SK-N-SH treated with all-trans-retinoic acid at 6 μM for 48 hours (cell line): Measurements from ENCODE around the gene BMP8B.

Source experiments
- ATAC-seq: fragments of 200-7000 bp; cut with Tn5 transposase; 3 replicates; pipeline ENCODE4 v1.9.1; 2020; ENCODE audit warnings: mild to moderate bottlenecking, moderate library complexity
- BACH2 ChIP-seq: fragments of 250-450 bp; sonication (Bioruptor Pico); IDR thresholded peaks from 2 replicates; pipeline ENCODE4 v1.9.0; 2021; ENCODE audit warnings: mild to moderate bottlenecking, borderline replicate concordance
- CSDC2 ChIP-seq: fragments of 250-450 bp; sonication (Bioruptor Pico); IDR thresholded peaks from 2 replicates; pipeline ENCODE4 v1.5.0; 2020; ENCODE audit warnings: mild to moderate bottlenecking, moderate library complexity
- ESRRG ChIP-seq: fragments of 250-450 bp; sonication (Bioruptor Pico); IDR thresholded peaks from 2 replicates; pipeline ENCODE4 v1.6.1; 2021; ENCODE audit warnings: mild to moderate bottlenecking
- GLIS3 ChIP-seq: fragments of 250-450 bp; sonication (Bioruptor Pico); IDR thresholded peaks from 2 replicates; pipeline ENCODE4 v1.5.0; 2020; ENCODE audit warnings: mild to moderate bottlenecking, moderate library complexity
- ISL1 ChIP-seq: fragments of 250-450 bp; sonication (Bioruptor Pico); IDR thresholded peaks from 2 replicates; pipeline ENCODE4 v2.1.2; 2022; ENCODE audit warnings: mild to moderate bottlenecking, moderate library complexity
- OSR1 ChIP-seq: fragments of 250-450 bp; sonication (Bioruptor Pico); IDR thresholded peaks from 2 replicates; pipeline ENCODE4 v1.8.0; 2022; ENCODE audit warnings: moderate library complexity, mild to moderate bottlenecking, inconsistent platforms
- PPARA ChIP-seq: fragments of 250-450 bp; sonication (Bioruptor Pico); IDR thresholded peaks from 2 replicates; pipeline ENCODE4 v1.5.0; 2020; ENCODE audit warnings: mild to moderate bottlenecking, borderline replicate concordance
- RARB ChIP-seq: fragments of 250-450 bp; sonication (Bioruptor Pico); IDR thresholded peaks from 2 replicates; pipeline ENCODE4 v1.8.0; 2021; ENCODE audit warnings: mild to moderate bottlenecking, moderate library complexity
- SNAI2 ChIP-seq: fragments of 250-450 bp; sonication (Bioruptor Pico); IDR thresholded peaks from 2 replicates; pipeline ENCODE4 v1.5.0; 2020; ENCODE audit warnings: mild to moderate bottlenecking, moderate library complexity
- TCF4 ChIP-seq: fragments of 250-450 bp; sonication (Bioruptor Pico); IDR thresholded peaks from 2 replicates; pipeline ENCODE4 v1.8.0; 2021; ENCODE audit warnings: mild to moderate bottlenecking, moderate library complexity, borderline replicate concordance
- ZC3H10 ChIP-seq: fragments of 250-450 bp; sonication (Bioruptor Pico); IDR thresholded peaks from 2 replicates; pipeline ENCODE4 v1.5.1; 2021; ENCODE audit warnings: mild to moderate bottlenecking, moderate library complexity
- ZFP3 ChIP-seq: fragments of 250-450 bp; sonication (Bioruptor Pico); IDR thresholded peaks from 2 replicates; pipeline ENCODE4 v1.5.0; 2020; ENCODE audit warnings: mild to moderate bottlenecking, moderate library complexity
- ZFP30 ChIP-seq: fragments of 450-650 bp; formaldehyde crosslinking; IDR thresholded peaks from 2 replicates; pipeline ENCODE4 v1.5.0; 2022; ENCODE audit warnings: mild to moderate bottlenecking, moderate library complexity
- ZNF565 ChIP-seq: fragments of 450-650 bp; formaldehyde crosslinking; conservative IDR thresholded peaks from 2 replicates; pipeline ENCODE4 v1.5.0; 2020; ENCODE audit warnings: low read depth, mild to moderate bottlenecking, moderate library complexity
- ZNF70 ChIP-seq: fragments of 450-650 bp; formaldehyde crosslinking; IDR thresholded peaks from 2 replicates; pipeline ENCODE4 v1.5.0; 2020; ENCODE audit warnings: mild to moderate bottlenecking, moderate library complexity
- TF ChIP-seq, protein P1 (sequence below): fragments of 250-450 bp; sonication (Bioruptor Pico); IDR thresholded peaks from 2 replicates; pipeline ENCODE4 v1.5.0; 2020; ENCODE audit warnings: mild to moderate bottlenecking, moderate library complexity

Gene BMP8B

GRCh38 chr1:39835110-39835509, 46.4 kb upstream of the BMP8B start (continued):
- TF ChIP-seq, protein P1, sequence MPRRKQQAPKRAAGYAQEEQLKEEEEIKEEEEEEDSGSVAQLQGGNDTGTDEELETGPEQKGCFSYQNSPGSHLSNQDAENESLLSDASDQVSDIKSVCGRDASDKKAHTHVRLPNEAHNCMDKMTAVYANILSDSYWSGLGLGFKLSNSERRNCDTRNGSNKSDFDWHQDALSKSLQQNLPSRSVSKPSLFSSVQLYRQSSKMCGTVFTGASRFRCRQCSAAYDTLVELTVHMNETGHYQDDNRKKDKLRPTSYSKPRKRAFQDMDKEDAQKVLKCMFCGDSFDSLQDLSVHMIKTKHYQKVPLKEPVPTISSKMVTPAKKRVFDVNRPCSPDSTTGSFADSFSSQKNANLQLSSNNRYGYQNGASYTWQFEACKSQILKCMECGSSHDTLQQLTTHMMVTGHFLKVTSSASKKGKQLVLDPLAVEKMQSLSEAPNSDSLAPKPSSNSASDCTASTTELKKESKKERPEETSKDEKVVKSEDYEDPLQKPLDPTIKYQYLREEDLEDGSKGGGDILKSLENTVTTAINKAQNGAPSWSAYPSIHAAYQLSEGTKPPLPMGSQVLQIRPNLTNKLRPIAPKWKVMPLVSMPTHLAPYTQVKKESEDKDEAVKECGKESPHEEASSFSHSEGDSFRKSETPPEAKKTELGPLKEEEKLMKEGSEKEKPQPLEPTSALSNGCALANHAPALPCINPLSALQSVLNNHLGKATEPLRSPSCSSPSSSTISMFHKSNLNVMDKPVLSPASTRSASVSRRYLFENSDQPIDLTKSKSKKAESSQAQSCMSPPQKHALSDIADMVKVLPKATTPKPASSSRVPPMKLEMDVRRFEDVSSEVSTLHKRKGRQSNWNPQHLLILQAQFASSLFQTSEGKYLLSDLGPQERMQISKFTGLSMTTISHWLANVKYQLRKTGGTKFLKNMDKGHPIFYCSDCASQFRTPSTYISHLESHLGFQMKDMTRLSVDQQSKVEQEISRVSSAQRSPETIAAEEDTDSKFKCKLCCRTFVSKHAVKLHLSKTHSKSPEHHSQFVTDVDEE (CRISPR knock-in tag): no peak
- no peak for TF ChIP-seq RARB (CRISPR knock-in tag)
- no peak for TF ChIP-seq ZFP3 (CRISPR knock-in tag)
- TF ChIP-seq BACH2: no peak

DNA sequence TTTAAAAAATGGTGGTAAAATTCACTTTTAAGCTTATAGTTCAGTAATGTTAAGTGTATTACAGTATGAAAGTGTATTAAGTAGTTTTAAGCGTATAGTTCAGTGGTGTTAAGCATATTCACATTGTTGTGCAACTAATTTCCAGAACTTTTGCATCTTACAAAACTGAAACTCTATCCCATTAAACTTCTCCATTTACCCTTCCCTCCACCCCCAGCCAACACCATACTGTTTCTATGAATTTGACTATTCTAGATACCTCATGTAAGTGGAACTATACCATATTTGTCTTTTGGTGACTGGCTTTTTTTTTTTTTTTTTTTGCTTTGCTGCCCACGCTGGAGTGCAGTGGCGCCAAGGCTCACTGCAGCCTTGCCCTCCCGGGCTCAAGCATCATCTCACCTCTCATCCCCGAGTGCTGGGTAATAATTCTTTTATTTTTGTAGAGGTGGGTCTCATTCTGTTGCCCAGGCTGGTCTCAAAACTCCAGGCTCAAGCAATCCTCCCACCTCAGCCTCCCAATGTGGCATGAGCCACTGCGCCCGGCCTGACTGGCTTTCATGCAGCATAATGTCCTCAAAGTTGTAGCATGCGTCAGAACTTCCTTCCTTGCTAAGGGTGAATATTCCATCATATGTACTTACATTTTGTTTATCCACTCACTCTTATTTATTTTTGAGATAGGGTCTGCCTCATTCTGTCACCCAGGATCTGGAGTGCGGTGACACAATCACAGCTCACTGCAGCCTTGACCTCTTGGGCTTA, 45.1 kb upstream of the BMP8B start:
- ATAC-seq: no peak
- TF ChIP-seq CSDC2 (CRISPR knock-in tag): no peak
- no peak for TF ChIP-seq SNAI2 (CRISPR knock-in tag)
- TF ChIP-seq OSR1 (CRISPR knock-in tag): no peak

GRCh38 chr1:39833121-39833520, 44.5 kb upstream of the BMP8B start:
- no peak for ATAC-seq
- TF ChIP-seq TCF4 (CRISPR knock-in tag) (no peak), ESRRG (CRISPR knock-in tag) (no peak), OSR1 (CRISPR knock-in tag) (no peak), BACH2 (no peak), GLIS3 (CRISPR knock-in tag) (no peak), PPARA (no peak), SNAI2 (CRISPR knock-in tag) (no peak), ZNF565 (no peak), ZNF70 (CRISPR knock-in tag) (no peak), CSDC2 (CRISPR knock-in tag) (no peak), ZFP3 (CRISPR knock-in tag) (no peak)
- TF ChIP-seq, protein P1 (CRISPR knock-in tag): no peak

DNA sequence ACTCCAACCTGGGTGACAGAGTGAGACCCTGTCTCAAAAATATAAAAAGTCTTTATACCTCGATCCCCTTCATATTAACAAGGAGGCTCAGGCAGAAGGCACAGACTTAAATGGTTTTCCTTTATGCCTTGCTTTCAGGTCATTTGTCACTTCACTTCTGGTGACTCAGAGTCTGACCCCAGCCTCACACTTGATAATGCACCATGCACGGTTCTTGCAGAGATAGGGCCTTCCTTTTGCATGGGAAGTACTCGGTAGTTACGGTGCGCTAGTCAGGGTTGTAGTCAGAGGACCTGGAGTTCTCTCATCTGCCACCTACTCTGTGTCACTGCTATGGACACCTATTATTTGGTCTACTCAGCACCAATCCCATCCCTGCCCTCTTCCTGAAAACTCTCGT, 43.6 kb upstream of the BMP8B start:
- ATAC-seq: no peak
- TF ChIP-seq, protein P1 (CRISPR knock-in tag): no peak
- TF ChIP-seq PPARA (no peak), BACH2 (no peak), TCF4 (CRISPR knock-in tag) (no peak), ISL1 (CRISPR knock-in tag) (no peak), ZFP30 (CRISPR knock-in tag) (no peak)

GRCh38 chr1:39829791-39830533, 41.3 kb upstream of the BMP8B start:
- ATAC-seq: peak; percentile 65
- TF ChIP-seq ZC3H10: no peak
